KOPT-K1 (cell line): ENCODE results near the gene PALD1.

ENCODE experiments used
- H3K27ac ChIP-seq: fragments of 200-600 bp; sonication (generic); 2 replicates; pipeline ENCODE4 v1.5.1; 2016; ENCODE audit warnings: antibody characterized with exemption, mild to moderate bottlenecking, low read depth, low read length; ENCODE audit not compliant: poor library complexity, severe bottlenecking
- H3K36me3 ChIP-seq: fragments of 200-600 bp; sonication (generic); 2 replicates; pipeline ENCODE4 v1.5.1; 2017; ENCODE audit warnings: antibody characterized with exemption, mild to moderate bottlenecking, low read length, moderate library complexity; ENCODE audit not compliant: insufficient read depth
- H3K9me3 ChIP-seq: fragments of 200-600 bp; sonication (generic); 2 replicates; pipeline ENCODE4 v1.5.1; 2017; ENCODE audit warnings: antibody characterized with exemption, low read length, mild to moderate bottlenecking; ENCODE audit not compliant: insufficient read depth, poor library complexity, severe bottlenecking

The PALD1 gene

DNA sequence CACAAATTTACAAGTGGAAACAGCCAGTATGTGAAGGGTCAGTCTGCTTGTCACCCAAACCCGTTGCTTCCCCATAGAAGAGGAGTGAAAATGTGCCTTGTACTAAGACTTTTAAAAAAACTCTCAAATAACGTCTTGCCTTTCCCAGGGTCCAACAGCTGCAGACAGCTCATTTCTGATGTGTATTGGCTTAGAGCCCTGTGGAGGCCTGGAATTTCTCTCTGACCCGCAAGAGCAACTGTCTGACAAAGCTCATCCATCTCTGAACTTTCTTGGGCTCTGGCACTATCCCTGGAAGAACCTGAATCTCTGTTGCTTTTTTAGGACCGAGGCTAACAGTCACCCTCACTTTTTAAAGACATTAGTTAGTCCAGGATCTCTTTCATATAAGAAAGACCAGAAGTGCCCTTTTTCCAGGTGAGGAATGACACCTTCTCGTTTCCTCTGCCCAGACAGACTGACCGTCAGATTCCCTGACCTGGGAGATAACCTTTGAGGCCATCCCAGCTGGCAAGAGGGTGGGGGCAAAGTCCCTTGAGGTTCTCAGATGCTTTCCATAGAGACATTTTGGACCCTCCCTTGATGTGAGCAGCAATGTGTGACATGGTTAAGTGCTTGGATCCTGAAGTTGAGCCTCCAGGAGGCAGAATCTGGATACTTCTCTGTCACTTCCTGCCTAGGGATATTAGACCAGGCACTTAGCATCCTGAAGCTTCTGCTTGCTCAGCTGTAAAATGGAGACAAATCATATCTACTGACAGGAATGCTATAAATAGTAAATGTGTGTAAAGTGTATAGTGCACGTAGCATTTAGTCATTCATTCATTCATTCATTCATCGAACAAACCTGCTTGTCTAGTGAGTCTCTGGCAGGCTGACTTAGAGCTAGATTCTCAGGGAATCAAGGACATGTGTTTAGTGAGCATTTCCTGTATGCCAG is 32.6 kb upstream of the PALD1 start:
- Histone ChIP-seq H3K36me3 (no peaks in the 10 kb centered on the region), H3K9me3 (no peaks in the 10 kb centered on the region), H3K27ac (no peak overlapping the region)

GRCh38 chr10:70448236-70448635 is 30.3 kb upstream of the PALD1 start:
- H3K9me3 ChIP-seq = no peaks in the 10 kb centered on the region
- no peaks in the 10 kb centered on the region for H3K36me3 ChIP-seq
- no peak overlapping the region for H3K27ac ChIP-seq

- Histone ChIP-seq H3K27ac (no peak overlapping the region), H3K36me3 (no peaks in the 10 kb centered on the region), H3K9me3 (no peaks in the 10 kb centered on the region)
Measured at GRCh38 chr10:70455213-70455630, 23.3 kb upstream of the PALD1 start.

DNA sequence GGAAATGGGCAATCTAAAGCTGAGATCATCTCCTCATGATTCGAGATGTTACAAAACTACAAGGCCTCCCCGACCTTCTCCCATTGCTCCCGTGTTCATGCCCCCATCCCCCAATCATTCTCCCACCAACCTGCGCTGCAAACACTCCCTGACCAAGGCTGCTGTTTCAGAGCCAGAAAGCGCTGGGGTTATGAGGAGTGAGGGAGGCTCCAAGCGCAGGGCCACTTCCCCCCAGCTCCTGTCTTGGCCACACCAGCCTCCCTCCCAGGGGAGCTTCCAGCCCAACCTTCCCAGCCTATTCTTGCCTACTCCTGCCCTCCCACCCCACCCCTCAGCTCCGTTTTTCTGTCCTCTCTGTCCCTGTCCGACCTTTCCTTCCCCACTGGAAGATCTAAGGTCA is 22.4 kb upstream of the PALD1 start:
- Histone ChIP-seq H3K36me3 (no peaks in the 10 kb centered on the region), H3K27ac (no peak overlapping the region), H3K9me3 (no peaks in the 10 kb centered on the region)

GRCh38 chr10:70457759-70458305 is 20.7 kb upstream of the PALD1 start:
- Histone ChIP-seq H3K27ac (no peak overlapping the region), H3K9me3 (no peaks in the 10 kb centered on the region), H3K36me3 (no peaks in the 10 kb centered on the region)

DNA sequence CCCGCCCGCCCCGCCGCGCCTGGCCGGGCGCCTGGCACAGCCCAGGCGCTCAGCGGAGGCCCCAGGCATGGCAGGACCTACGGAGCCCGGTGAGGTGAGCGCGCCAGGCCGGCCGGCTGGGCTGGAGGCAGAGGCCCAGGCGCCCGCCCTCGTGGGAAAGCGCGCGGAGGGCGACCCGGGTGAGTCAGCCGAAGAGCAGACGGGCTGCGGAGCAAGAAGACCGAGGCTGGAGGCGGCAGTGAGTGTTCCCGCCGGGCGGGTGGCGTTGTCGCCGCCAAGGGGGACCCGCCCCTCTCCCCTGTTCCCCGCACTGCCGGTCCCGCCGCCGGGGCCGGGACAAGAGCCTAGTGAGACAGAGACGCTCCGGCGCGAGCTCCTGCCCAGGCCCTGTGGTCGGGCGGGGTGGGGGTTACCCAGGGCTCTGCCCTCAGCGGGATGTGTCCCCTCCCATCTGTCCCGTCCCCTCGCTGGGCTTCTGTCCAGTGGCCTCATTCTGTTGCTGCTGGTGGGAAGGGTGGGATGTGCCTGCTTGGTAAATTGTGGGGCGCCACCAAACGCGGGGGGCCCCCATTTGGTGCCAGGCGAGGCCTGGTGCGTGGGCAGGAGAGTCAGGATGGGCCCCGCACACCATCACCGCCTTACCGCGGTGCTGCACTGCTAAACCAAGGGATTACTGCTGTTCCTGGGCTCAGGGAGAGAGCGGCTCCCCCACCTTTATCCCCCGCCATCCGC is 20.1 kb upstream of the PALD1 start:
- Histone ChIP-seq H3K36me3 (no peaks in the 10 kb centered on the region), H3K9me3 (no peaks in the 10 kb centered on the region), H3K27ac (no peak overlapping the region)

DNA sequence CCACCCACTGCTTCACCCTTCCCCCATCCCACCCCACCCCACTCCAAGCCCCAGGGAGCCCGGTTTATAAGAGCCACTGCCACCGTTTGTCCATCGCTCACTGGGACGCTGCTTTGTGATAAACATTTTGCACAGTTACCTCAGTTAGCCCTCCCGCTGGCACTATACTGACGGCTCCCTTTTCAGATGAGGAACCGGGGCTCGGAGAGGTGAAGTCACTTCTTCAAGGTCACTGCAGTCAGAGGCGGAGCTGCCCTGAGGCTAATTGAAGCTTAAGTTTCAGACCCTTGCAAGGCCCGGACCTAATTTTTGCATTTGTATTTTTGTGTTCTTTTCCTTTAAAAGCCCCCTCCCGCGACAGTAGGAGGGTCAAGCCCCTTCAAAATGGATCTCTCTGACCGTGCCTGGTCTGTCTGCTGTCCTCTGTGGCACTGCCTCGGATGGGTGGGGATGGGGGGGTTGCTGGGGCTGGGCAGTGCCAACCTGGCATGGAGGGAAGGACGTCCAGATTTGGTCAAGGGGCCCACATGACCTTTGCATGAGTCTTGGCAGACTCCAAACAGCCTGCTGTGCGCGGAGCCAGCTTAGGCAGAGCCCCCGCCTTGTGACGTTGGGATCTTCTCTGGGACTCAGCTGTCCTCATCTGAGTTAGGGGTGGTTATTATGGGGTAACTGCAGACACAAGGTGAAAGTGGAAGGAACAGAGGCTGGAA is 19.4 kb upstream of the PALD1 start:
- Histone ChIP-seq H3K9me3 (no peaks in the 10 kb centered on the region), H3K36me3 (no peaks in the 10 kb centered on the region), H3K27ac (no peak overlapping the region)

- Histone ChIP-seq H3K27ac (no peak overlapping the region), H3K9me3 (no peaks in the 10 kb centered on the region), H3K36me3 (no peaks in the 10 kb centered on the region)
Measured at GRCh38 chr10:70459774-70460490, 18.6 kb upstream of the PALD1 start.

GRCh38 chr10:70461397-70462348 is 16.9 kb upstream of the PALD1 start:
- Histone ChIP-seq H3K36me3 (no peaks in the 10 kb centered on the region), H3K9me3 (no peaks in the 10 kb centered on the region)

DNA sequence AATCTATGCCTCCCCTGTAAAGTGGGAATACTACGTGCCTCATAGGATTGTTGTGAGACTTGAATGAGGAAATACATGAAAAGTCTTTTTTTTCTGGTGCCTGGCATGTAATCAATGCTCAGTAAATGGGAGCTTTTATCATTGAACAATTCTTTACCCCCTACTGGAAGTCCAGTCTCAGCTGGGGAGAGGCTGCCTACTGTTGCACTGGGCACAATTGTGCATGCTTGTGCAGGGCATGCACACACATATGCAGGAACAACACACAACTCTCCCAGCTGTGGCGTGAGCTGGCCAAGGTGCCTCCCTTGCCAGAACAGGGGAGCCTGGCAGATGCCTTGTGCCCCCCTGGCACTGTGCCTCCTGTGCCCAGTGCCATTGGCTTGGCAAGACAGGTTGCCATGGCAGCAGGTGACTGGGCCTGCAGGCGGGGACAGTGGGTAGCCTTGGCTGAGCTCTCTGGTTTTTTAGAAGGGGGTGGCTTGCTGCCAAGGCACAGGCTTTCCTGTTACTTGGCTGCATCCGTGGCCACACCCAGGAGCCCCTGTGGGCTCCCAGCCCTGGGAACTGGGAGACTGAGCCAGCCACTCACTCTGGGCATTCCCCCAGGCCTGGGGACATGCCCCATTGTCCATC is 16.1 kb upstream of the PALD1 start:
- no peaks in the 10 kb centered on the region for H3K36me3 ChIP-seq
- no peaks in the 10 kb centered on the region for H3K9me3 ChIP-seq
- H3K27ac ChIP-seq = no peak overlapping the region

More at GRCh38 chr10:70461397-70462348, 16.9 kb upstream of the PALD1 start:
- H3K27ac ChIP-seq = no peak overlapping the region

GRCh38 chr10:70465278-70465677 is 13.3 kb upstream of the PALD1 start:
- Histone ChIP-seq H3K9me3 (no peaks in the 10 kb centered on the region), H3K36me3 (no peaks in the 10 kb centered on the region)

DNA sequence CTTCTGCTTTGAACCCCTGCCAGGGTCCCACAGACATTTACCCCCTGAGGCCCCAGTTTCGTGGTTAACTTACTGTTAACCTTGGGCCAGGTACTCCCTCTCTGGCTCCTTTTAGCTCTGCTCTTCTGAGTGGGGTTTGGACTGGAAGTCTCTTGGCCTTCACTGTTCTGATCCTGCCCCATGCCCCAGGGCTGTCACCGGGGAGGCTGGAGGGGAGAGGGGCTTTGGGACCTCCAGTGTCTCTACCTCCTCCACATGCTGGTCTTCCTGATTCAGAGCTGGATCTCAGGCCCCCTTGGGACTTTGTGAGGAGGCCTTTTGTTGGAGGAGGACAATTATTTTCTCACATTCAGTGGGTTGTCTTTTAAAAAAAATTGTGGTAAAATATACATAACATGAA is 12.7 kb upstream of the PALD1 start:
- Histone ChIP-seq H3K9me3 (no peaks in the 10 kb centered on the region), H3K27ac (no peak overlapping the region), H3K36me3 (no peaks in the 10 kb centered on the region)

More at GRCh38 chr10:70465278-70465677, 13.3 kb upstream of the PALD1 start:
- H3K27ac ChIP-seq = no peak overlapping the region

DNA sequence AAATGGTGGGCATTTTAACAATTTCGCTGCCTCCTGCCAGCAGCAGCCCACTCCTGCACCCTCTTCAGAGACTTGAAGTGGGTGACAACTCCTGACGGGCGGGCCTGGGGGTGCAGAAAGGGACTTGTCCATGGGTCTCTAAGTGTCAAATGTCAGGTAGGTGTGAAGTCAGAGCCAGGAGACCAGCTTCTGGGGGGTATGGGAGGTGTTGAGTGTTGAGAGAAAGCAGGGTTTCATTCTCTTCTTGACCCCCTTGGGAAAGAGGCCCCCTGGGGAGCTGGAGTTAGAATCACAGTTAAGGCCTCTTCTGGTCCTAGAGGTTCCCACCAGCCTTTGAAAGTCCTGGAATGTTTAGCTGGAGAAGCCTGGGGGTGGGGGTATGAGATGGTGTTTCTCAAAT is 11.6 kb upstream of the PALD1 start:
- H3K9me3 ChIP-seq = no peaks in the 10 kb centered on the region
- H3K36me3 ChIP-seq = no peaks in the 10 kb centered on the region
- no peak overlapping the region for H3K27ac ChIP-seq
